GM19099 (cell line): ENCODE results near the gene CDKAL1.

Source experiments
- POLR2A ChIP-seq: IDR thresholded peaks from 3 replicates; pipeline ENCODE4 v1.6.1; 2011; ENCODE audit warnings: low read depth; ENCODE audit not compliant: insufficient read length; ENCODE audit errors: extremely low read depth

Gene CDKAL1

DNA sequence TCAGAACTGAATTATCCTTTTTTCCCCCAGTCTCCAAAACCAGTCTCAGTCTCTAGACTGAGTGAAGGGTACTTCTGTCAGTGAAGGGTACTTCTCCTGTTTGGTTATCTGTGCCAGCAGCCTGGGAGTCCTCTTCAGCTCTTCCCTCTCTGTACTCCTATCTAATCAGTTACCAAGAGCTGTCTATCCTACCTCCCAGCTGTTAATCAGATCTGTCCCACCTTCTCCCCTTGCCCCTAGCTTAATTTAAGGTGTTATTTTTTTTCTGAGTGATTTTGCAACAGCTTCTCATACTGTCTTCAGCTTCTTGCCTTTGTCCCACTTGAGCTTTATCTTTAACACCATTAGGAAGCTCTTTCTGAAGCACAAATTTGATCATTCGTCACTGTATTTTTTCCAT is 567.4 kb downstream of the CDKAL1 start:
- TF ChIP-seq POLR2A = no peak

DNA sequence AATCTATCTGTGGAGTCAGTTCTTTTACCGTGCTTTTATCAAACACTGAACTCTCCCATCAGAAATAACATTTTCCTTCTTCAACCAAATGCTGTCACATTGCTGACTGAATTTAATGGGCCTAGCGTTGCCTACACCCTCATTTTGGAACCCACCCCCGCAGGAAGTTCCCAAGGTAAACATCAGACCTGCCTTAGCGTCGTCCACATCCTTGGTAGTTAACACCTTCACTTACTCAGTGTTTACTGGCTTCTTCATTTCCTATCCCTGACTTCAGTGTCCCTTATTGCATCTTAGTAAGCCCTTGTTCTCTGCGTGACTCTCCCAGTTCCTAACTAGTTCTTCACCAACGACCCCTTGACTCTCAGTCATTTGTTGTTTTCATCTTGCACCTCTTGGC is 567.9 kb downstream of the CDKAL1 start:
- no peak for TF ChIP-seq POLR2A

DNA sequence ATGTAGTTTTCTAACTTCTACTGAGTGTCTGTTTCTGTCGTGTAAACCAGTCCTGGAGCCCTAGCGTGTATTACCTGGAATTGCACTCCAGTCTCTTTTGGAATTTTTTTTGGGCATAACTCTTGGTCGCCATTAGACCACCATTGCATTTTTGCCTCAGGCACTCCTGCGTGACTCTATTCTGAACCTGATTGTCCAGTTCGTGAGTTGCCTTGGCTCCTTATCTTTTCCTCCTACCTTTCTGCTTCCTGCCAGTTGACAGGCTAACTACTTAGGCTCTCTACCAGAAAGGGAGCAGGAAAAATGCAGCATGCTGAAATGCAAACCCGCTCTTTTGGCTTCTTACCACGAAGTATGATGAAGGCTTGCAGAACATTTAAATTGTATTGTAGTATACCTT is 568.4 kb downstream of the CDKAL1 start:
- no peak for TF ChIP-seq POLR2A

GRCh38 chr6:21103626-21104224 is 569.5 kb downstream of the CDKAL1 start:
- no peak for TF ChIP-seq POLR2A

- no peak for TF ChIP-seq POLR2A
Measured at GRCh38 chr6:21104288-21104687, 570.0 kb downstream of the CDKAL1 start.

DNA sequence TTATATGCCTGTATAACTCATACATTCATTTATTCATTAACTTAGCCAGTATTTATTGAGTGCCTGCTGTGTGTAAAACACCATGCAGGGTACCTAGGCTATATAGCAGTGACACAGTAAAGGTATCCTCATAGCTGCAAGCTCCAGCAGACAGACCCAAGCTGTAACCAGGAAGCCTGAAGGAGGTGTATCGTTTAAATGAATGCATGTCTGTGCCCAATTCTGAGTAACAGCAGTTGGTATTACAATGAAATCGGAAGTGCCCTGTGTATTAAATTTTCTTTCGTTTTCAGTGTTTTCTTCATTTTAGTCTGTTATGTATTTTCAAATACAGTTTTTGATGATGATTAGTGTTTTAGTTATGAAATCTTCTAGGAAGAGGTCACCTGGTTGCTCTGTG is 573.5 kb downstream of the CDKAL1 start:
- no peak for TF ChIP-seq POLR2A

GRCh38 chr6:21109391-21110178 is 575.3 kb downstream of the CDKAL1 start:
- TF ChIP-seq POLR2A = no peak

DNA sequence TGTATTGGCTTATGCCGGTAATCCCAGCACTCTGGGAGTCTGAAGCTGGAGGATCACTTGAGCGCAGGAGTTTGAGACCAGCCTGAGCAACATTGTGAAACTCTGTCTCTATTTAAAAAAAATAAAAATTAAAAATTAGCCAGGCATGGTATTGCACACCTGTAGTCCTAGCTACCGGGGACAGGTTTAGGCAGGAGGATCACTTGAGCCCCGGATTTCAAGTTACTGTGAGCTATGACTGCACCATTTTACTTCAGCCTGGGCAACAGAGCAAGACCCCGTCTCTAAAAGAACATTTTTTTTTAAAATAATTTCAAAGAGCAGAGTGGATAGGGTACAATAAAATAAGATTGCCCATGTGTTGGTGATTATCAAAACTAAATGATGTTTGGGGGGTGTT is 576.4 kb downstream of the CDKAL1 start:
- TF ChIP-seq POLR2A = no peak

DNA sequence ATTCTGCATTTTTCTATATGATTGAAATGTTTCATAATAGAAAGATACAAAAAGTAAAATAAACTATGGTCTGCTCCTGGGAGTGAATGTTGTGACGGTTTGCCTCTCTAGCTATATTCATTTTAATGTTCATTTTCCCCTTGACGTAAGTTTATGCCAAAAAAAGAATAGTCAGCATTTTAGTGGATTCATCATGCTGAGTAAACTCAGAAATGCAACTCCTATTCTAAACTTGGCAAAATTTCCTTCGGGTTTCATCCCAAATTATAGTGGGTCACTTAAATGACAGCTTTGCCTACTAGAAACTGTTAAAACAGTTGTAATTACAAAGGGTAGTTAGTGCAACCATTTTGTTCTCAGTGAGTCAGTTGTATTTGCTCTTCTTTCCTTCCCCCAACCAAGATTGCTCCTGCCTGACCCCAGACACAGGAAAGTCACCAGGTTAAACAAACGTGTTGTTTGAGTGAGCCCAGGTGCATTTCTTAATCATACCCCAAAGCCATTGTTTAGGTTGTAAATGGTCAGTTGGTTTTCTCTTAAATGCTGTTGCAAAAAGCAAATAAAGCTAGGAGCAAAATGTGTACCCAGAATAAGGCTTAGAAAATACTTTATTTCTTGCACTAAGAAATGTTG is 577.0 kb downstream of the CDKAL1 start:
- no peak for TF ChIP-seq POLR2A

DNA sequence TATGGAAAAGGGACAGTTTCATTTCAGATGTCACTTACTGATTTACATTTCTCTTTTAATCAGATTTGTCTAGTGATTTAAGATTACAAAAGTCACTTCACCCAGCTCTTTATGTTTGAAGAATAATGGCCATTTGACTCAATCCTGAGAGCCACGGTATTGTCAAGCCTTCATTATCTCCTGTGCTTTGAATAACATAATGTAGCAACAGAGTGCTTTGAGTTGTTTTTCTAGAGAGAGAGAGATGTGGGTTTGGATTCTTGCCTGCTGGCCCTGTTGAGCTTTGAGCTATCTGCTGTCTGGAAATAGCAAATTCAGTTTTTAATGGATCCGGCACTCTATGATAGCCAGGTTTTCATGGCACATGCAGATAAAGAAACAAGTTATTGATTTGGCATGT is 580.9 kb downstream of the CDKAL1 start:
- no peak for TF ChIP-seq POLR2A

GRCh38 chr6:21116736-21117135 is 582.5 kb downstream of the CDKAL1 start:
- no peak for TF ChIP-seq POLR2A

GRCh38 chr6:21118216-21118780 is 584.0 kb downstream of the CDKAL1 start:
- TF ChIP-seq POLR2A = no peak

- TF ChIP-seq POLR2A = no peak
Measured at GRCh38 chr6:21121636-21122136, 587.4 kb downstream of the CDKAL1 start.

DNA sequence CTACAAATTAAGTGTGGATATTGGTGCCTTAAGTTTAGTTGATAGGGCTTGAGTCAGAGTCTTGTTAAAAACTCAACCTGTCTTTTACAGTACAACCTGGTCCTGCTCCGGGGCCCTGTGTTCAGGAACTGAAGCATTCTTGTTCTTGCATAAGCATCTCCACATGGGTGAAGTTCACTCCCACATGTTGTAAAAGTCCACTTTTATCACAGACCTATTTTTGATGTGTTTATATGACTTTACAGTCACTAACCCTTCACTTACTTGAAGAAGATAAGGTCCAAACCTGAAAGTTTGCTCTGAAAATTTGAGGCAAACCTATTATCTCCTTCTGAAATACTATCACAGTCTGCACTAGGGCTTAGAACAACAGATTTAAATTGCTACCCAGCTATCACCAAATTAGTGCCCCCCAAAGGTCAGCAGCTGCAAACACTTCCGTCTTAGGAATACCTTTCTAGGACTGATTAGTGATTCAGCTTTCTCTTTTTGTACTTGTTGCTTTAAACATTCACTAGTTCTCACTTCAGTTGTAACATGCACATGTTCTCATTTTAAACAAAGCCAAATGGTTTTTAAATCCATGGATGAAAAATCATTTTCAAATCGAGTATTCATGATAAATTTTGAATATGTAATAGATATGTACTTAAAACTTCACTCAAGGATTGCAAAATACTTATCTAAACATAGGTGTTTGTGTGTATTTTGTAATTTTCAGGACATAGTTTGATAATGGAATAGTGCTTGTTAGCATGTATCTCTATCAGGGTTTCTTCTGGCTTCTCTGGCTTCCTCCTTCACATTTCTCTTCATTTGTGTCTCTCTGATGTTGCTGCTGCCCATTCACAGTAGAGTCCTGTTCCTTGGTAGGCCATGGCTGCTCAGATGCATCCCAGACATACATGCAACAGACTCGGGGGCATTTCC is 589.5 kb downstream of the CDKAL1 start:
- no peak for TF ChIP-seq POLR2A

- no peak for TF ChIP-seq POLR2A
Measured at GRCh38 chr6:21128601-21129000, 594.3 kb downstream of the CDKAL1 start.

DNA sequence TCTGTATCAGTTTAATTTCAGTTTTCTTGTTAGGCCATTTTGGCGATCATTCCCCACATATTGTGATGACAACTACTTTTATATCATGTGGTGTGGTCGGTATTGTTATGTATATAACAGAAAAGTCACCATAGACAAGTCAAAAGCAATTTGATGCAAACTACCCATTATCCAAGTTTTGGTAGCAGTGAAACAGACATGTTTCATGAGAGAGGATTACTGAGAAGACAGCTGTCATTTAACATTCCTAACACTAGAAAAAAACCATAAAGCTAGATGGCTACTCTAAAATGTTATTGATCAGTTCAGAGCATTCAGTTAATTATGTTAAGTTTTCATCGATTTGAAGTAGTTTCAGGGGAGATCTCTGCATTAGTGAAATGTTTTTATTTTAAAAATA is 597.1 kb downstream of the CDKAL1 start:
- TF ChIP-seq POLR2A = no peak
